ENCODE measurements around the gene ATRNL1.

DNA sequence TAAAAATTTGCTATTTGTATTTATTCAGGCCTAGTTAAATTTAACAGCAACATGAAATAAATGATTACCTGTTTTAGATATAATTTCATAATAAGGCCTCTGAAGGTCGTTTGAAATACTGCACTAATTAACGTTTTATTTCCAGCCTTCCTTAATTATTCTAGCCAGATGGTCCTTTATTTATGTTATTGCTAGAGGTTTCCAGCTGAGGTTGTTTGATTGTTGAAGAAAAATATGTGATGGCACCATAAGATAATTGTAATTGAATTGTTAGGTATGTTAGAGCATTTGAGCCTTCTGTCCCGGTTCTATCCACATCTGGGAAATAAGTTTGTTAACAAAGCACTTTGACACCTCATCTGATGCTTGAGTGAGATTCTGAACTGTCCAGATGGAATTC, 556.1 kb downstream of the ATRNL1 start:
- TF ChIP-seq, protein P1, sequence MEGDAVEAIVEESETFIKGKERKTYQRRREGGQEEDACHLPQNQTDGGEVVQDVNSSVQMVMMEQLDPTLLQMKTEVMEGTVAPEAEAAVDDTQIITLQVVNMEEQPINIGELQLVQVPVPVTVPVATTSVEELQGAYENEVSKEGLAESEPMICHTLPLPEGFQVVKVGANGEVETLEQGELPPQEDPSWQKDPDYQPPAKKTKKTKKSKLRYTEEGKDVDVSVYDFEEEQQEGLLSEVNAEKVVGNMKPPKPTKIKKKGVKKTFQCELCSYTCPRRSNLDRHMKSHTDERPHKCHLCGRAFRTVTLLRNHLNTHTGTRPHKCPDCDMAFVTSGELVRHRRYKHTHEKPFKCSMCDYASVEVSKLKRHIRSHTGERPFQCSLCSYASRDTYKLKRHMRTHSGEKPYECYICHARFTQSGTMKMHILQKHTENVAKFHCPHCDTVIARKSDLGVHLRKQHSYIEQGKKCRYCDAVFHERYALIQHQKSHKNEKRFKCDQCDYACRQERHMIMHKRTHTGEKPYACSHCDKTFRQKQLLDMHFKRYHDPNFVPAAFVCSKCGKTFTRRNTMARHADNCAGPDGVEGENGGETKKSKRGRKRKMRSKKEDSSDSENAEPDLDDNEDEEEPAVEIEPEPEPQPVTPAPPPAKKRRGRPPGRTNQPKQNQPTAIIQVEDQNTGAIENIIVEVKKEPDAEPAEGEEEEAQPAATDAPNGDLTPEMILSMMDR (IDR thresholded peaks at IDR 0.05; ENCODE audit: low read length): no peak
- no peak for TF ChIP-seq EZH2 (optimal IDR thresholded peaks at IDR 0.05; ENCODE audit: low read depth, low read length)

Measured in MM.1S (cell line).